Heart left ventricle (tissue), 16 donors: ENCODE results near the gene CENPVL1. TPM values are rescaled to one million over a fixed set of nuclear protein-coding genes. Genes with fewer than 3 reads are reported as not detected.
"Not testable (repeated sequence)": the region's sequence is repeated elsewhere in the genome, so short reads cannot be mapped to it uniquely, and the experiment has no call there.

ENCODE experiments used
- ATAC-seq, 4 donors: fragments of 200-7000 bp; cut with Tn5 transposase; one replicate each; pipeline ENCODE4 v1.9.1; 2020 to 2022; ENCODE audit warnings: moderate library complexity in 4 of 4, mild to moderate bottlenecking in 3 of 4, moderate number of reproducible peaks in 1 of 4
- DNase-seq, 5 donors: peaks; one replicate each; pipeline ENCODE4 v3.0.0-alpha.2; 2020
- H3K27ac ChIP-seq, 12 donors: fragments of 200-600 bp; sonication (generic) in 4 of 12; one replicate each; pipeline versions ENCODE4 v1.5.0 to v1.8.0; 2016 to 2022; ENCODE audit warnings: mild to moderate bottlenecking in 2 of 12
- H3K27me3 ChIP-seq, 9 donors: fragments of 200-600 bp; sonication (generic) in 2 of 9; one replicate each; pipeline versions ENCODE4 v1.5.1 to v1.8.0; 2016 to 2022; ENCODE audit warnings: mild to moderate bottlenecking in 3 of 9
- H3K36me3 ChIP-seq, 9 donors: fragments of 200-600 bp; sonication (generic) in 2 of 9; one replicate each; pipeline versions ENCODE4 v1.5.0 to v1.8.0; 2018 to 2022; ENCODE audit warnings: mild to moderate bottlenecking in 2 of 9
- H3K4me1 ChIP-seq, 12 donors: fragments of 200-600 bp; sonication (generic) in 4 of 12; one replicate each; pipeline versions ENCODE4 v1.5.0 to v1.8.0; 2016 to 2022; ENCODE audit warnings: mild to moderate bottlenecking in 3 of 12
- H3K4me3 ChIP-seq, 12 donors: fragments of 200-600 bp; sonication (generic) in 4 of 12; one replicate each; pipeline versions ENCODE4 v1.5.0 to v1.8.0; 2017 to 2022; ENCODE audit warnings: mild to moderate bottlenecking in 9 of 12, moderate library complexity in 4 of 12
- H3K9me3 ChIP-seq, 12 donors: fragments of 200-600 bp; sonication (generic) in 4 of 12; one replicate each; pipeline versions ENCODE4 v1.5.0 to v1.8.0; 2016 to 2022; ENCODE audit warnings: mild to moderate bottlenecking in 1 of 12
- POLR2A ChIP-seq, 2 donors: fragments of 450-650 bp; IDR thresholded peaks; one replicate each; pipeline ENCODE4 v1.6.1; 2017; ENCODE audit warnings: antibody characterized with exemption in 2 of 2, mild to moderate bottlenecking in 2 of 2, moderate library complexity in 2 of 2
- WGBS, 4 donors: extraction: QIAGEN DNeasy Blood & Tissue Kit in 2 of 4; methylation state at CpG; one replicate each; pipeline versions ENCODE4 v1.1.5 to v1.1.7; 2013 to 2018; 5-methylcytosine and 5-hydroxymethylcytosine counted together
- intact Hi-C, 10 donors: fragments of 100-400 bp; cut with DNase I; formaldehyde crosslinking; loops; one replicate each; pipeline versions ENCODE4 v1.11.1 to v1.14.2; 2022
- polyA plus RNA-seq, 2 donors: library from polyadenylated mRNA; stranded (reverse); fragments of 200-250 nt; gene quantifications; one replicate each; pipeline ENCODE4 v1.2.3, GENCODE V29; 2013
- total RNA-seq, 9 donors: library from RNA; depleted of rRNA in 2 of 9; stranded (reverse); fragments of >200 nt in 2 of 9; fragmentation: NEBNext Ultra II Directional in 3 of 9; extraction: Animal tissue kit (Norgen Biotek cat#: 25700) in 3 of 9; gene quantifications; one replicate each; pipeline versions ENCODE4 v1.1.0 to v1.2.4, GENCODE V29; 2016 to 2023
- TF ChIP-seq, protein P1 (sequence below), 12 donors: fragments of 200-600 bp; sonication (generic) in 4 of 12; IDR thresholded peaks; one replicate each; pipeline versions ENCODE4 v1.5.0 to v1.8.0; 2018 to 2022; ENCODE audit warnings: antibody characterized with exemption in 12 of 12, mild to moderate bottlenecking in 5 of 12
- donor health status: ischemic (EF 13 %, LVEDD 7.1; RV severe dilation, severe dysfunction).
- donor health status: healthy with polysubstance abuse.
- donor health status: DM: no; HTN: yes; CAD: no.
- donor health status: DM: no; HTN: no; CAD: no.
- donor health status: ischemic (EF 25% LVEDD 6.9; RV normal size, moderate dysfunction).
- donor health status: ischemic (EF 25% LVEDD 5.7; RV mildly dilated, moderate dysfunction).
- donor health status: healthy.
- donor health status: DM: yes; HTN: yes; CAD: no.
- donor health status: ischemic (EF 35%, LVEDD 5.7; RV mildly dilated, moderate dysfunction).
- donor health status: nonischemic (EF 11% LVEDD 7.7; RV severe dilation, severe dysfunction).
- donor health status: DM: yes; HTN: yes; CAD: no.
- donor health status: PGD.
- donor health status: ischemic (EF 29% LVEDD 5.4; RV normal size, mild dysfunction).
- donor health status: nonischemic (EF 23%, LVEDD 6.1; RV moderate dilation, normal function).

The CENPVL1 gene
- total and polyA plus RNA-seq, 11 donors, result not detected

DNA sequence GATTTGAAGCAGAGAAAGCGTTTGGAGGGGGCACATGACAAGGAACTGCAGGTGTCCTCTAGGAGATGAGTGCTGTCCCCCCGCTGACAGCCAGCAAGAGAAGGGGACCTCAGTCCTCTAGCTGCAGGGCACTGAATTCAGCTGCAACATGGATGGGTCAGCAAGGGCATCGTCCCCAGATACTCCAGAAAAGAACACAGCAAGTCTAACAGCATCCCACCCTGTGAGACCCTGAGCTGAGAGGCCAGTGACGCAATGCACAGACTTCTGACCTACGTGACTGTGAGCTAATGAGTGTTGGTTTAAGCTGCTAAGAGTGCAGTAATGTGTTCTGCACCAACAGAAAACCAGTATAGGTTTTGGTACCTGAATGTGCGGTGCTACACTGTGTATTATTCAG is 16.1 kb upstream of the CENPVL1 start:
- TF ChIP-seq, protein P1, sequence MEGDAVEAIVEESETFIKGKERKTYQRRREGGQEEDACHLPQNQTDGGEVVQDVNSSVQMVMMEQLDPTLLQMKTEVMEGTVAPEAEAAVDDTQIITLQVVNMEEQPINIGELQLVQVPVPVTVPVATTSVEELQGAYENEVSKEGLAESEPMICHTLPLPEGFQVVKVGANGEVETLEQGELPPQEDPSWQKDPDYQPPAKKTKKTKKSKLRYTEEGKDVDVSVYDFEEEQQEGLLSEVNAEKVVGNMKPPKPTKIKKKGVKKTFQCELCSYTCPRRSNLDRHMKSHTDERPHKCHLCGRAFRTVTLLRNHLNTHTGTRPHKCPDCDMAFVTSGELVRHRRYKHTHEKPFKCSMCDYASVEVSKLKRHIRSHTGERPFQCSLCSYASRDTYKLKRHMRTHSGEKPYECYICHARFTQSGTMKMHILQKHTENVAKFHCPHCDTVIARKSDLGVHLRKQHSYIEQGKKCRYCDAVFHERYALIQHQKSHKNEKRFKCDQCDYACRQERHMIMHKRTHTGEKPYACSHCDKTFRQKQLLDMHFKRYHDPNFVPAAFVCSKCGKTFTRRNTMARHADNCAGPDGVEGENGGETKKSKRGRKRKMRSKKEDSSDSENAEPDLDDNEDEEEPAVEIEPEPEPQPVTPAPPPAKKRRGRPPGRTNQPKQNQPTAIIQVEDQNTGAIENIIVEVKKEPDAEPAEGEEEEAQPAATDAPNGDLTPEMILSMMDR (IDR thresholded peaks at IDR 0.05), result no peak
- TF ChIP-seq POLR2A (IDR thresholded peaks at IDR 0.05), result no peak
- 67 to 80% (median 76%) methylated on average over 6 of the region's 6 CpGs for WGBS, 4 donors
- no peak for ATAC-seq

DNA sequence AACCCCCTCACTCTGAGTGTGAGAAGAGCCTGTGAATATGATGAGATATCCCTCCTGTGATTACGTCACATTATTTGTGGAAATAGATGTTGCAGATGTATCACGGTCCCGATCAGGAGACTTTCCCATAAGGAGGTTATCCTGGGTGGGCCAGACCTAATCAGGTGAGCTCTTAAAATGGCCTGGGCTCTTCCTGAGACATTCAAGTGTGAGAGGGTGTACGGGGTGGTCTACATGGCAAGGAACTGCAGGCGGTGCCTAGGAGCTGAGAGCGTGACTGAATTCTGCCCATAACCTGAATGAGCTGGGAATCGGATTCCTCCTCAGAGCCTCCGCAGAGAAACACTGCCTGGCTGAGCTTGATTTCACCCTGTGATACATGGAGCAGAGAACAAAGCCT is 12.9 kb upstream of the CENPVL1 start:
- Histone ChIP-seq H3K4me1 (no peaks in the 10 kb centered on the region), H3K36me3 (no peaks in the 10 kb centered on the region), H3K9me3 (no peaks in the 10 kb centered on the region), H3K27me3 (peaks cover 0 to 36% (median 0%) of the 10 kb centered on the region in 9 donors), H3K4me3 (no peak overlapping the region), H3K27ac (no peak overlapping the region)
- no peak for DNase-seq
- no peak for ATAC-seq
- 87 to 94% (median 88%) methylated on average over 3 to 8 of the region's 8 CpGs for WGBS, 4 donors
- TF ChIP-seq, protein P1 (IDR thresholded peaks at IDR 0.05), result no peak
- no peak for TF ChIP-seq POLR2A (IDR thresholded peaks at IDR 0.05)
- intact Hi-C loops, result no loop called here

More for the DNA sequence above, 16.1 kb upstream of the CENPVL1 start:
- intact Hi-C loops, result no loop called here
- Histone ChIP-seq H3K9me3 (no peaks in the 10 kb centered on the region), H3K27me3 (peaks cover 0 to 33% (median 0%) of the 10 kb centered on the region in 9 donors), H3K4me3 (no peak overlapping the region), H3K36me3 (no peaks in the 10 kb centered on the region), H3K27ac (no peak overlapping the region), H3K4me1 (no peaks in the 10 kb centered on the region)
- DNase-seq, result no peak

DNA sequence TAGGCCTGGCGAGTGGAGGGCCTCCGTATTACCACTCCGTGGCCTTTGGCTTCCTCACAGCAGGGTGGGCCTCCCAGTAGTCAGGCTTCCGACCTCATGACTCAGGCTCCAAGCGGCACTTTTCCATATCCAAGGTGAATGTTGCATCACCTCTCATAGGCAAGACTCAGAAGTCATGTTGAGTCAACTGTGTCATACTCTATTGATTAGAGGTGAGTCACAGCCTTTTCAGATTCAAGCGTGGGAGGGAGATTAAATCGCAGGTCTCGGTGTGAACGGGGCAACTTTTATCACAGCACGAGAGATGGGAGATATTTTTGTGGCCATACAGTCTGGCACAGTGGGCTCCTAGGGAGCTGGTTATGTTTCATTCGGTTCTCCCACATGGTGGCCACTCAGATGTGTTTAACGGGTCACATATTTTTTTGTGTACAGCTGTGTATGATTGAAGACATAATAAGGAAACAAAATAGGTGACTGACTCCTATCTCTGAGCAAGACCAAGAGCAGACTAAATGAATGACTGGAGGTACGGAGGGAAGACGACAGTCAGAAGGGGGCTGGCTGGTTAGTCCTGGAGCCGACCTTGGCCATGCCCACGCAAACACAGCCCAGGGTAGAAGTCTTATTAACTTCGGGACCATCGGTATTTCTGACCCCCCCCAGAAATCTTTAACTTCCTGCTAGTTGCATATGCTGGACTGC is 2.8 kb downstream of the CENPVL1 start:
- intact Hi-C loops, DNase-seq, H3K36me3 ChIP-seq, ATAC-seq, H3K4me1 ChIP-seq, H3K9me3 ChIP-seq, H3K27ac ChIP-seq, H3K27me3 ChIP-seq, H3K4me3 ChIP-seq: not testable (repeated sequence)
- WGBS, 4 donors, result no CpG with 5 or more reads among the region's 18 CpGs

DNA sequence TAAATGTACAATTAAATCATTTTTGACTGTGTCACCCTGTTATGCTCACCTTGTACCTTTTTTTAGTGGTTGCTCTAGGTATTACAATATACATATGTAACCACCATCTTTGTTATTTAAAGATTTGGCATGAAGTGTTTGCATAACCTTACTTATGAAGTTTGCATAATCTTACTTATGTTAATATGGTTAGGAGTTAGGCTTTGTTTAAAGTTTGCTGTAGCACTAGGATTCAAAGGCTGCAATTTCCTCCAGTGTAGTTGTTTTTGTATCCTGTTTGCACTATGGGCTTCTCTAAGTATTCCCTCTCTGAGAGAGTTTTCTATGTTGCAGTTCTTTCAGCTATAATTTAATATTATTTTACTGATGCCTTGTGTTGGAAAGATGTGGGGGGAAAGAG is 17.9 kb downstream of the CENPVL1 start:
- no peak overlapping the region for H3K27ac ChIP-seq
- intact Hi-C loops, result no loop called here

More for the DNA sequence above, 17.9 kb downstream of the CENPVL1 start:
- Histone ChIP-seq H3K4me3 (no peak overlapping the region), H3K9me3 (no peaks in the 10 kb centered on the region), H3K36me3 (no peaks in the 10 kb centered on the region), H3K27me3 (peaks cover 0 to 34% (median 0%) of the 10 kb centered on the region in 9 donors), H3K4me1 (no peaks in the 10 kb centered on the region)
- ATAC-seq (no peak), DNase-seq (no peak)
- no peak for TF ChIP-seq POLR2A (IDR thresholded peaks at IDR 0.05)
- TF ChIP-seq, protein P1 (IDR thresholded peaks at IDR 0.05), result peak in 3 of 12 donors; percentile 23 to 39 (median 26)
